ENCODE data around the gene TNS3. TPM values are rescaled to one million over a fixed set of nuclear protein-coding genes. Genes with fewer than 3 reads are reported as not detected.

TNS3 gene
- total RNA-seq, 1 donor from 2014 or later: 426 TPM

DNA sequence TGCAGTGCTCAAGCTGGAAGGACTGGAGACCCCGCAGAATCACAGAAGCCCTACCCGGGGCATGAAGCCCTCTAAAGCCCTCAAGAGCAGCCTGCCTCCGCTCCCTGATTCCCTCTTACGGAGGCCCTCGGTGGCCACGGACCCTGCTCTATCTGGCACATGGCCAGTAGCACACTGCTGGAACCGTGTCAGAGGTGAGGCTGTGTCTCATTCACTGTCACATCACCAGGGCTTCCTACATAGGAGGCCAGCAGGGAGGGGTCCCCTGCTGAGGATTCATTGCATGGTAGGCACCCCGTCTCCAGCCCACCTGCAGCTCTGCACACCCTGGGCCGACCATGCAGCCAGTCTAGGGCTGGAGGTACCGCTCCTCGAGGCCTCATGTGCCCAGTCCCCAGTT is 259.2 kb downstream of the TNS3 start:
- peaks cover 48% of the 10 kb centered on the region for H3K36me3 Mint-ChIP-seq (ENCODE audit: low read depth)
- no peaks in the 10 kb centered on the region for H3K27me3 Mint-ChIP-seq (ENCODE audit: low read depth)
- TF ChIP-seq, protein P1, sequence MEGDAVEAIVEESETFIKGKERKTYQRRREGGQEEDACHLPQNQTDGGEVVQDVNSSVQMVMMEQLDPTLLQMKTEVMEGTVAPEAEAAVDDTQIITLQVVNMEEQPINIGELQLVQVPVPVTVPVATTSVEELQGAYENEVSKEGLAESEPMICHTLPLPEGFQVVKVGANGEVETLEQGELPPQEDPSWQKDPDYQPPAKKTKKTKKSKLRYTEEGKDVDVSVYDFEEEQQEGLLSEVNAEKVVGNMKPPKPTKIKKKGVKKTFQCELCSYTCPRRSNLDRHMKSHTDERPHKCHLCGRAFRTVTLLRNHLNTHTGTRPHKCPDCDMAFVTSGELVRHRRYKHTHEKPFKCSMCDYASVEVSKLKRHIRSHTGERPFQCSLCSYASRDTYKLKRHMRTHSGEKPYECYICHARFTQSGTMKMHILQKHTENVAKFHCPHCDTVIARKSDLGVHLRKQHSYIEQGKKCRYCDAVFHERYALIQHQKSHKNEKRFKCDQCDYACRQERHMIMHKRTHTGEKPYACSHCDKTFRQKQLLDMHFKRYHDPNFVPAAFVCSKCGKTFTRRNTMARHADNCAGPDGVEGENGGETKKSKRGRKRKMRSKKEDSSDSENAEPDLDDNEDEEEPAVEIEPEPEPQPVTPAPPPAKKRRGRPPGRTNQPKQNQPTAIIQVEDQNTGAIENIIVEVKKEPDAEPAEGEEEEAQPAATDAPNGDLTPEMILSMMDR (IDR thresholded peaks at IDR 0.05): no peak
- peaks cover 78% of the 10 kb centered on the region for H3K4me1 Mint-ChIP-seq (ENCODE audit: low read depth)
- H3K9me3 Mint-ChIP-seq (ENCODE audit: low read depth): peaks cover 5% of the 10 kb centered on the region
- peak overlapping the region; percentile 32 for H3K27ac Mint-ChIP-seq (ENCODE audit: unreplicated experiment)
- no peak overlapping the region for H3K4me3 Mint-ChIP-seq (ENCODE audit: unreplicated experiment)
- DNase-seq (ENCODE audit: low spot score): no peak

DNA sequence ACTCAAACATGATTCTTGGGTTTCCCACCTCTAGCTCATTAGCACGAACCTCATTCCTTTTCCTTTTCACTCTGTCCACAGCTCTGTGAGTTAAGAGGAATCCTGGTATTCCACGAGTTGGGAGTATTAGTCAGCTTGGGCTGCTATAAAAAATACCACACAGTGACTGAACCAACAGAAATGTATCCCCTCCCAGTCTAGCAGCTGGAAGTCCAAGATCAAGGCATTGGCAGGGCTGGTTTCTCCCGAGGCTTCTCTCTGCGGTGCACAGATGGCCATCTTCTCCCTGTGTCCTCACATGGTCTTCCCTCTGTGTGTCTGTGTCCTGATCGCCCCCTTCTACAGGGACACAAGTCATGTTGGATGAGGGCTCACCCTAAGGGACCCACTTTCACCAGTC is 261.6 kb downstream of the TNS3 start:
- H3K36me3 Mint-ChIP-seq (ENCODE audit: low read depth): peaks cover 53% of the 10 kb centered on the region
- H3K27me3 Mint-ChIP-seq (ENCODE audit: low read depth): no peaks in the 10 kb centered on the region
- H3K4me1 Mint-ChIP-seq (ENCODE audit: low read depth): peaks cover 78% of the 10 kb centered on the region
- H3K9me3 Mint-ChIP-seq (ENCODE audit: low read depth): peaks cover 5% of the 10 kb centered on the region
- H3K4me3 Mint-ChIP-seq (ENCODE audit: unreplicated experiment): no peak overlapping the region
- H3K27ac Mint-ChIP-seq (ENCODE audit: unreplicated experiment): peak overlapping the region; percentile 66
- DNase-seq (ENCODE audit: low spot score): no peak
- TF ChIP-seq, protein P1 (IDR thresholded peaks at IDR 0.05): no peak

DNA sequence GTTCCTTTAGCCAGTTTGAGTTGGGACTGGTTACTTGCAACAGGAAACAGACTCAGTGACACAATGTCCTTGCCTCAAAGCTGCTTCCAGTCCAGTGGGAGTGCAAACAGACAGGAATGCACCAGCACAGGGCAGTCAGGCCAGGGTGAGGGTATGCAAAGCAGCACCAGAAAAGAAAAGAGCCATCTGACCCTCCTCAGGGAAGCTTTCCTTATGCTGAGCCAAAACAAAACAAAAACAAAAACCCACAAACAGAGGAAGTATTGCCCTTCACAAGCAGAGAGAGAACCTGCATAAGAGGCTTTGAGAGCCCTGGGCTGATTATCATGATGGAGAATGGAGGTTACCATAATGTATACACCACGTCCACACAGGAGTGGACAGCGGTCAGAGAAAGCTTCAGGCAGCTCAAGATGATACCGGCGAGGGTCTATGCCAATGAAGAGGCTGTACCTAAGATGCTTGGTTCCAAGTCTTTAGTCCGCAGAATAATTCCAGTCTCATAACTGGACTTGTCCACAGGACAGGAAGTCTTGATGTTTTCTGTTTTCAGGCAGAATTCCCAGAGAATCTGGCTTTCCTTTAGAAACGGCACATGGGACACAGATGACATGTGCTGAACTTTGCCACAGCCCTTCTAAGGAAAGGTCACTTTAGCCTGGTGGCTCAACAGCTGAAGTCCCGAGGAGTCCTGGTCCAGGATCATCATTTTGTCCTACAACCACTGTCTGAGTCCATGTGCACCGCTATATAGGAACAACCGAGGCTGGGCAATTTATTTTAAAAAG is 263.3 kb downstream of the TNS3 start:
- H3K9me3 Mint-ChIP-seq (ENCODE audit: low read depth): peaks cover 5% of the 10 kb centered on the region
- H3K4me3 Mint-ChIP-seq (ENCODE audit: unreplicated experiment): no peak overlapping the region
- peak overlapping the region; percentile 67 for H3K27ac Mint-ChIP-seq (ENCODE audit: unreplicated experiment)
- H3K36me3 Mint-ChIP-seq (ENCODE audit: low read depth): peaks cover 49% of the 10 kb centered on the region
- no peak for DNase-seq (ENCODE audit: low spot score)
- TF ChIP-seq, protein P1 (IDR thresholded peaks at IDR 0.05): no peak
- H3K27me3 Mint-ChIP-seq (ENCODE audit: low read depth): no peaks in the 10 kb centered on the region
- peaks cover 84% of the 10 kb centered on the region for H3K4me1 Mint-ChIP-seq (ENCODE audit: low read depth)

DNA sequence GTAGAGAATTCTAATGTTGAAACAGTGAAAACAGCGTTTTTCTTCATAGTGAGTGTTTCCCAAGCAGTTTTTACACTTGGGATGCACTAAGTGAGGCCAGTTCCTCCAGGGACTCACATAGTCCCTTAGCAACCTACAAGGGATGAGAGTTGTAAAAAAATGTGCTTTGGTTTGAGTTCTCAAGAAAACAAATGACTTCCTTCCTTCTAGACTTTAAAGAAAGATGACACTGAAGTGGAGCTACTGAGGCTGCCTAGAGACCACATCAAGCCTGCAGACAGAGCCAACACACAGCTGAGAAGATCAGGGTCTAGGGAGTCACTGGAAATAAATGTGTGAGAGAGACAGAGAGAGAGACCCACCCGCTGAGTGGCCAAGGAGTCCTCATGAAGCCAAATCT is 264.4 kb downstream of the TNS3 start:
- Mint-ChIP-seq H3K36me3 (ENCODE audit: low read depth) (peaks cover 49% of the 10 kb centered on the region), H3K27me3 (ENCODE audit: low read depth) (no peaks in the 10 kb centered on the region), H3K27ac (ENCODE audit: unreplicated experiment) (peak overlapping the region; percentile 80), H3K9me3 (ENCODE audit: low read depth) (peaks cover 5% of the 10 kb centered on the region), H3K4me3 (ENCODE audit: unreplicated experiment) (no peak overlapping the region), H3K4me1 (ENCODE audit: low read depth) (peaks cover 84% of the 10 kb centered on the region)
- no peak for DNase-seq (ENCODE audit: low spot score)
- TF ChIP-seq, protein P1 (IDR thresholded peaks at IDR 0.05): no peak

DNA sequence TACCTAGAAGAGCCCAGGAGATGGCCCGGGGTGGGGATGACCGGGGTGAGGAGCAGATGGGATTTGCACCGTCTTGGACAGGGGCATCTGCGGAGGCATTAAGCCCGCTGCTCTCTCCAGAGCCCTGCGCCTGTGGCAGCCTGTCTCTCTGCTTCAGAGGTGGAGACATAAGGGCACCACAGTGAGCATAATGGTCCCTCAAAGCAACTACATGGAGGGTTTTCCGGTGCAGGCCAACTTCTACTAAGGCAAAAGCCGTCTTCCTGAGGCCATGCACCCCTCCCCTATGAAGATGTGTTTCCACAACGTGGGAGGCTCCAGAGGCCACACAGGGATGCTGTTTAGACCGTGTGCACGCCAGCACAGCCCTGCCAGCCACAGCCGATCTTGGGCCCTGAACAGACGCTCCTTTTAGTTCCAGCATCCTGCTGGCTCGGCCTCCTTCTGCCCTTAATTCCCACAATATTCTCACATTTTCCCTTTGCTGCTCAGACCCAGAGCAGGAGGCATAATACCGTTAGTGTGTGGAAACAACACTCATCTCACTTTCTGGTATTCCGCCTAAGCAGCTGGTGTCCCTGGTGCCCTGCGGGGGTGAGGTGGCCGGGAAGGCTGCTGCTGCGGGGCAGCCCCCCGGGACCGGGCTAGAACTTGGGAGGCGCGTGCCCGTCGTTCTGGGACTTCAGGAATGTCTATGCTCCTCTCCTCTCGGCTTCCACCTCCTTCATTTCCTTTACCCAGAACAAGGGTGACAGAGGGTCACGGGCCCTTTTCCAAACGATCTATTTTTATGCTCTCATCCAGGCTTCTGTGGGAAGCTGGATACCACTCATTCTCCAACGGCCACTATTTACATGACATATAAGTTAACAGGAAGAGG is 266.9 kb downstream of the TNS3 start:
- DNase-seq (ENCODE audit: low spot score): no peak
- Mint-ChIP-seq H3K36me3 (ENCODE audit: low read depth) (peaks cover 41% of the 10 kb centered on the region), H3K9me3 (ENCODE audit: low read depth) (no peaks in the 10 kb centered on the region), H3K27ac (ENCODE audit: unreplicated experiment) (peak overlapping the region; percentile 98), H3K4me3 (ENCODE audit: unreplicated experiment) (peak overlapping the region; percentile 36), H3K4me1 (ENCODE audit: low read depth) (peaks cover 78% of the 10 kb centered on the region), H3K27me3 (ENCODE audit: low read depth) (no peaks in the 10 kb centered on the region)
- TF ChIP-seq, protein P1 (IDR thresholded peaks at IDR 0.05): no peak

Data from chondrocyte (in vitro differentiated cells).